ENCODE results near the gene SLC7A10.
A peak's percentile ranks its signal among the peaks of the same experiment; 100 is the strongest.
"Not testable (repeated sequence)": the region's sequence is repeated elsewhere in the genome, so short reads cannot be mapped to it uniquely, and the experiment has no call there.

Gene SLC7A10

DNA sequence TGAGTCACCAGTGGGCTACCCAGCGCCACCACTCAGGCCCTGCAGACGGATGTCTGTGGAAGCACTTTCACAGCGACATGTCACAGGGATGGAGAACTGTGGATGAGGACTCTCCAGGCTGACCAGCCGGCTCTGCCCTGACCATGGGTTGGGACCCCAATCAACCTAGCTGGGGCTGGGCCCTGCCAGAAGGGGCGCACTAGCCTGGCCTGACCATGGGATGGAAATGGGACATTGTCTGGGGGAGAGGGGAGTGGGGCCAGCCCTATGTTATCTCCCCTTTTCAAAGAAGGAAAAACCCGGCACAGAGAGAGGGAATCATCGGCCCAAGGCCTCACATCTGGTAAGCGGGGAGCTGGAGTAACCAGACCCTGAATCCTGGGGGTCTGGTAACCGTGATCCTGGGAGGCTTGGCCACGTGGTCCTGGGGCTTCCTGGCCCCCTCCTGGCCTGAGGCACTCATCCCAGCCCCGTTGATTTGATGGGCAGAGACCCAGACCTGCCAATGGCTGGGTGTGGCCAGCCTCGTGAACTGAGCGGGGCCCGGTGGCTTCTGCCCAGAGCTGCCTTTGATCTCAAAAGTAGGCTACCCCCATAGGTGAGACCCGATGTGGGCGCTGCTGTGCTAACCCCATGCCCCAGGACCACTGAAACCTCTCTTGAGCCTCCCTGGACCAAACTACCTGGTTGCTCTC is 11.2 kb upstream of the SLC7A10 start:
- DNase-seq: no peak

DNA sequence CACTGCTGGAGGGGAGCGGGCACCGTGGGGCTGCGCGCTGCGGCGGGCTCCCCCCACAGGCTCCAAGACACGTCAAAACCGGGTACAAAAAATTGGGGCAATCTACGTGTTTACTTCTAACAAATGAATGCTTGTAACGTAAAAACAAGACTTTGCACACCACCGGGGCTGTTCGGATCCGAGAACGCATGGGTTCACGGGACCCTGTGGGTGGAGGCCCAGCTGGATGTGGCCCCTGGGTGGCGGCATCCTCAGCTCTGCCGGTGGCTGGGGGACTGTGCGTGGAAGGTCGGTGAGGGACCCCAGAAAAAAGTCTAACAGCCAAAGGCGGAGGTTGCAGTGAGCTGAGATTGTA is 10.3 kb upstream of the SLC7A10 start:
- DNase-seq: no peak

GRCh38 chr19:33235269-33235995 is 9.8 kb upstream of the SLC7A10 start:
- DNase-seq: peak; percentile 36

- DNase-seq: no peak
These were observed 9.1 kb upstream of the SLC7A10 start for GRCh38 chr19:33234736-33235135.

DNA sequence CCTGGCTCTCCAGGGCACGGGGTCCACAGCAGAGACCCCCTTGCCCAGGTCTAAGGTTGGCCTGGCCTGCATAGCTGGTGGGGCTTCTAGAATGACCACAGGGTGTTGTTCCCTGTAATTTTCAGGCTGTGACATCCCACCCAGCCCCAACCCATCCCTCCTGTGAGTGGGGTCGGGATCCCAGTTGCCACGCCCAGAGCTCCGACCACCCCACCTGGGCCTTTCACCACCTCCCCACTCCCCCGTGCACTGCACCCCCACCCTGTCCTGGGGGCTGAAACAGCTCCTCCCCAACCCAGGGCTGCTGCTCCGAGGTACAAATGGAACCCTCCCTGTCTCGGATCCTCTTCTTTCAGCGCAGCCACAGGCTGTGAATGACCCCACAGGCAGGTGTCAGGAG is 8.4 kb upstream of the SLC7A10 start:
- no peak for DNase-seq

- DNase-seq: no peak
These were observed 7.6 kb upstream of the SLC7A10 start for GRCh38 chr19:33233056-33233873.

- DNase-seq: no peak
These were observed 7.0 kb upstream of the SLC7A10 start for GRCh38 chr19:33232656-33233055.

- no peak for DNase-seq
These were observed 5.9 kb upstream of the SLC7A10 start for GRCh38 chr19:33231511-33231910.

DNA sequence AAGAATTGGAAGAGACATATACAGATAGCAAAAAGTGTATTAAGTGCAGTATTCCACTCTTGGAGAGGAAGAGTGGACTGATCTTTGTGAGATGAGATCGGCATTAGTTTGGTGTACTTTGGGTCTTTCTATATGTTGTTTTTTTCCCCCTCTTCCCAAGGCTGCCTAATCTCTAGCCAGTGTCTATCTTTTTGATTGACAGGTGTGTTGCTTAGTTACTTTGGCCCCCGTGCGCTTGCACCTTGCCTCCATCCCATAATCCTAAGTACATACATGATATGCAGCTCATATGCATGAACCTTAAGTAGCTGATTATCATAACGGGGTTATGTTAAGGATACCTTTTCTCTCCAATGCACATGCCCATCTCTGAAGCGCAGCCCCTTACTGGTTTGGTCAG is 4.3 kb upstream of the SLC7A10 start:
- DNase-seq: no peak

DNA sequence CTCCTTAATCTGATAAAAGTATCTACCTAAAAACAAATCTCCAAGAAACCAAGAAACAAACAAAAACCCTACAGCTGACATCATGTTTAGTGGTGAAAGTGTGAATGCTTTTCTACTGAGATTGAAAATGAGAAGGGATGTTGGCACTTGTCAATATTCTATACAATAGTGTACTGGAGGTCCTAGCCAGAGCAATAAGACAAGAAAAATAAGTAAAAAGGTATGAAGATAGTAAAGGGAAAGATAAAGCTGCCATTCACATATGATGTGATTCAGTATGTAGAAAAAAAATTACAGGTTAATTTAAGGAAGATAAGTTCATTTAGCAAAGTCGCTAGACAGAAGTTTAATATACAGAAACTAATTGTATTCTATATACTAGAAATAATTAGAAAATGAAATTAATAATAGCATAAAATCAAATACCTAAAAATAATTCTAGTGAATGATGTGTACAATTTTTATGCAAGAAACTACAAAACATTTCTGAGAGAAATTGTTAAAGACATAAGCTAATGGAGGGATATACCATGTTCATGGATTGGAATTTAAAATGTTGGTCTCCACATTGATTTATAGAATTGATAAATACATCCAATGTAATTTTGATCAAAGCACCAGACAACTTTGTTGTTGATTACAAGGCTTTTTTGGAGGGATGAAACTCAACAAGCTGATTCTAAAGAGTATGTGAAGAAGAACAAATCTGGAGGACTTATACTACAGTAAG is 2.4 kb upstream of the SLC7A10 start:
- no peak for DNase-seq

- DNase-seq: no peak
These were observed 1.6 kb upstream of the SLC7A10 start for GRCh38 chr19:33227242-33227650.

- DNase-seq: no peak
These were observed 1.0 kb upstream of the SLC7A10 start for GRCh38 chr19:33226550-33227241.

DNA sequence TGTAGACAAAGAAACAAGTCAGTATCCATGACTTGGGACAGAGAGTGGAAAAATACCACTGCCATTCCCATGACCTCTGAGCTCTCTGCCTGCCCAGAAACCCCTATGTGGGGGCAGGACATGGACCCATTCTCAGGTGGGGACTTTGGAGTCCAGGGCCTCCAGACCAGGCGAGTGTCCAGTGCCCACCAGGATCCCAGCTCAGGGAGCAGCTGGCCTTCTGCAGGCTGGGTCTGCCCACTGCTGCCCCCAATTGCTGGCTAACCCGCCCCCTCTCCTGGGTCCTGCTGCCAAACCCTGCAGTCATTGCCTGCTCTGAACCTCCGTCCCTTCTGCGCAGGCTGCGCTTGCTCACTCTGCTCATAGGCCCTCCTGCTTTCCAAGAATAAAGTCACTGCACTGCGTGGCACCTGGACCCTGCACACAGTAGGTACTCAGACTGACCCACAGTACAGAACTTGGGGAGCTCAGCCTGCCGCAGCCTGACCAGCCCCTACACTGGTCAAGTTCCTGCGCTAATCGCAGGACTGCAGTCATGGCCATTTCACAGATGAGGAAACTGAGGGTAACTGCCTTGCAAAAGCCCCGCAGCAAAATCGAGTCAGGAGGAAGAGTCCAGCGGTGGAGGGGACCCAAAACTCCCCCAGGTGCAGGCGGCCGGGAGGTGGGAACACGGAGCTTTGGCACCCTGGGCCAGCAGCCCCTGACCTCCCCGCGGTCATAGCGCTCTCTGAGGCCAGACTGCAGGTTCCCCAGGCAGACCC is 774 bp downstream of the SLC7A10 start:
- DNase-seq: no peak

DNA sequence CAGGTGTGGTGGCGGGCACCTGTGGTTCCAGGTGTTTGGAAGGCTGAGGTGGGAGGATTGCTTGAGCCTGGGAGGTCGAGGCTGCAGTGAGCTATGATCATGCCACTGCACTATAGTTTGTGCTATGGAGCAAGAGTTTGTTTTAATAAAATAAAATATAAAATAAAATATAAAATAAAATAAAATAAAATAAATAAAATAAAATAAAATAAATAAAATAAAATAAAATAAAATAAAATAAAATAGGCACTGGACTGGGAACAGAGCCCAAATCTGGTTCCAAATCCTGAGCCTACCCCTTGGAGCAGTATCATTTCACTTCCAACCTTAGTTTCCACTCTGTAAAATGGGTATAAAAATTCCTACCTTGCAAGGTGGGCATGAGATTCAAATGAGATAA is 3.4 kb downstream of the SLC7A10 start:
- DNase-seq: not testable (repeated sequence)

DNA sequence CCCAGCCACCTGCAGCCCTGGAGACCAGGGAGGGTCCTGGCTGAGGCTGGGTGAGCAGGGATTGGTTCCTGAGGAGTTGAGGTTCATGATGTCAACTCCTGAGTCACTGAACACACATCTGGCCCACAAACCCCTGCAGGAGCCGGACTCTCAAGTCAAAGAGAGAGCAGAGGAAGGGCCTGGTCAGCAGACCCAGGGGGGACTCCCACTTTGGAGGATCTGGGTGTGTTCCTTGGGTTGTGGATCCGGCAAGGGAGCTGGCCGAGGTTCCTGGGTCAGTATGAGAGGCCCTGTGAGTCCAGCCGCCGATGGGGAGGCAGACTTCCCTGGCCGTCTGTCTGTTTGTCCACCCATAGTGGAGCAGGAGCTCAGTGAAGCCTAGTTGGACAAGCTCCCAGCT is 4.0 kb downstream of the SLC7A10 start:
- DNase-seq: no peak

DNA sequence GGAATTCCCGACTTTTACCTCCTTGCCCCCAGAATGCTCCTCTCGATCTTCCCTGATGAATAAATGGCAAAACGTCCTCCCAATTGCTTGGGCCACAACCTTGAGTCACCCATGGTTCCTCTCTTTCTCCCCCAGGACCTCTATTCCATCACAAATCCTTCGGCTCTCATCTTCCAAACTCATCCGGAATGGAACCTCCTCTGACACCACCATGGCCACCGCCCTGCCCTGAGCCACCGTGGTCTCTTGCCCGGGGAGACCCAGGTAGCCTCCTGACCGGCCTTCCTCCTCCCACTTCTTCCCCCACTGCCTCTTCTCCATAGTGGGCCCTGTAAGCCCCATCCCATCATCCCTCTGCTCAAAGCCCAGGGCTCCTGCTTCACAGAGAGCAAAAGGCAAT is 4.9 kb downstream of the SLC7A10 start:
- DNase-seq: no peak

- DNase-seq: no peak
These were observed 5.5 kb downstream of the SLC7A10 start for GRCh38 chr19:33220115-33220514.

- no peak for DNase-seq
These were observed 6.3 kb downstream of the SLC7A10 start for GRCh38 chr19:33219261-33219815.

DNA sequence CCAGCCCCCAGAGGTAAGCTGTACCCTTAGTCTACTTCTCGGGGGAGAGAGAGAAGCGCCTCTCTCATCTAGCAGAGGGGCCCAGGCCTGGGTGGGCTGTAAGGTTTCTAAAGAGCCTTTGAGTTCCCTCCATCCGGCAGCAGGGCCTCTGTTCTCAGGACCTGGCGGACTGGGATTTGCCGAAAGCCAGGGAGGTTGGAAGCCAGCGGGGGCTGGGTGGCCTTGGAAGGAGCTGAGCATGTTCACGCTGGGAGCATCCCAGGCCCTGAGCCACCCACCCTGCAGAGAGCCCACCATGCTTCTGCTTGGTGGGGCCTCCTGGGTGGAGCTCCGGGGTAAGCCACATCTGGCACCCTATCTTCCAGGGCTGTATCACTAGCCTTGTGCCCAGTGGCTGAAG is 7.8 kb downstream of the SLC7A10 start:
- DNase-seq: no peak

GRCh38 chr19:33216198-33216830 is 9.3 kb downstream of the SLC7A10 start:
- no peak for DNase-seq

All from SHP77 treated with DMSO at 0.1 percent for 48 hours (cell line).